ENCODE data around the gene STARD7.

The STARD7 gene

DNA sequence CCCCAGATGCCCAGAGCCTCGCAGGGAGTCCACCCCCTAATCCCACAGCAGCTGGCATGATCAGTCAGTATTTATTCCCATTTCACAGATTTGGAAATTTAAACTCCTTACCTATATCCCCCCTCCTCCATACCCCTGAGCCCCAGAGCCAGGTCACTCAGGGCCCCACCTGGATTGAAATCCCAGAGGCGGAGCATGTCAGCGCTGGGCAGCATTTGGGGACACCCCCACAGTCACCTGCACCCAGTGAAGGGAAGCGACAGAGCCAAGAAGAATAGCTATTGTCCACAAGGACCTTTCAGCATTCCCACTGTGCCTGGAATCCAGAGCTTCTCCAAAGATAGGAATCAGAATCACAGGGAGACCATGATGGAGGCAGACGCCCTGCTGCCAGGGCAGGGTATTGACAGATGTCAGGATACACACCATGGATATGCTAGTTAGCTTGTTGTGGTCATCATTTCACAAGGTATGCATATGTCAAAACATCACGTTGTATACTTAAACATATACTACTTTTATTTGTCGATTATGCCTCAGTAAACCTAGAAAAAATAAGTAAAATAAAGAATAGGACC, 69.4 kb downstream of the STARD7 start:
- H3K4me3 ChIP-seq (ENCODE audit: control insufficient read depth, low read depth, low read length) = no peak overlapping the region
- TF ChIP-seq, protein P1, sequence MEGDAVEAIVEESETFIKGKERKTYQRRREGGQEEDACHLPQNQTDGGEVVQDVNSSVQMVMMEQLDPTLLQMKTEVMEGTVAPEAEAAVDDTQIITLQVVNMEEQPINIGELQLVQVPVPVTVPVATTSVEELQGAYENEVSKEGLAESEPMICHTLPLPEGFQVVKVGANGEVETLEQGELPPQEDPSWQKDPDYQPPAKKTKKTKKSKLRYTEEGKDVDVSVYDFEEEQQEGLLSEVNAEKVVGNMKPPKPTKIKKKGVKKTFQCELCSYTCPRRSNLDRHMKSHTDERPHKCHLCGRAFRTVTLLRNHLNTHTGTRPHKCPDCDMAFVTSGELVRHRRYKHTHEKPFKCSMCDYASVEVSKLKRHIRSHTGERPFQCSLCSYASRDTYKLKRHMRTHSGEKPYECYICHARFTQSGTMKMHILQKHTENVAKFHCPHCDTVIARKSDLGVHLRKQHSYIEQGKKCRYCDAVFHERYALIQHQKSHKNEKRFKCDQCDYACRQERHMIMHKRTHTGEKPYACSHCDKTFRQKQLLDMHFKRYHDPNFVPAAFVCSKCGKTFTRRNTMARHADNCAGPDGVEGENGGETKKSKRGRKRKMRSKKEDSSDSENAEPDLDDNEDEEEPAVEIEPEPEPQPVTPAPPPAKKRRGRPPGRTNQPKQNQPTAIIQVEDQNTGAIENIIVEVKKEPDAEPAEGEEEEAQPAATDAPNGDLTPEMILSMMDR (conservative IDR thresholded peaks at IDR 0.05; ENCODE audit: control insufficient read depth, insufficient read depth, low read depth, low read length) = no peak
- no peak for DNase-seq (ENCODE audit: low read depth)

DNA sequence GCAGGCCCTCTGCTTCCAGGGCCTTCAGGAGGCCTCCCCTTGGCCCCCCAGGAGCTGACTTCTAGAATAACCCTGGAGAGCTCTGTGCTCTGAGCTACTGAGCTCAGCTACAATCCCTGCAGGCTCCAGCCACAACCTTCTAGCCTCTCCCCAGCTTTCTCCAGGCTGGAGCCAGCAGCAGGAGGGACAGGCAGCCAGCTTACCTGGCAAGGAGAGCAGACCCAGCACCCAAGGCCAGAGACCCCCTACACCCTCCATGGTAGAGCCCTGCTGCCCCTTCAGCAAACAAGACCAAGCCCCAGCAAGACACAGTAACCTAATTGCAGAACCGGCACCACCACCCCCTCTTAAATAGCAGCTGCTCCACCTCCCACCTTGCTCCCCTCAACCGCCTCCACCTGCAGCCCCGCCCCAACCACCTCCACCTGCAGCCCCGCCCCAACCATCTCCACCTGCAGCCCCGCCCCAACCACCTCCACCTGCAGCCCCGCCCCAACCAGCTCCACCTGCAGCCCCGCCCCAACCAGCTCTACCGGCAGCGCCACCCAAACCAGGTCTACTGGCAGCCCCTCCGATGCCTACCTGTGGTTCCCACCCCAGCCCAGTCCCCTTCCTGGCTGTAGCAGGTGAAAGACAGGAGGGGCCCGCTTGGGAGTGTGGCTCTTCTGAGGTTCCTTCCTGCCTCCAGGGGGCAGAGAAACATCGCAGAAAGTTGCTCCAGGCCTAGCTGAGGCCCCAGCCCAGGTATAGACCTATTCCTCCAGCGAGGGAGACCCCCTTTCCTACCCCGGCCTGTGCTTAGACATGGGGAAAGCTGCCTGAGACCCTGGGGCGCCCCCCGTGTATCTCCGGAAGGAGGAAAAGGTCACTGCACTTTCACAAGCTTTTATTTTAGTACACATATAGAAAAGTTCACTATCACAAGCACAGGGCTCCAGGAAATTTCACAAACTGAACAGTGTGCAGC, 70.2 kb downstream of the STARD7 start, which contains the start of gene ASTL:
Gene ASTL (minus strand): TSS at position 324 of the 967 bp plus-strand sequence. CDS start 66 bp downstream, at position 258.
- TF ChIP-seq, protein P1 (conservative IDR thresholded peaks at IDR 0.05; ENCODE audit: control insufficient read depth, insufficient read depth, low read depth, low read length) = peak; percentile 51
- peak; percentile 11 for DNase-seq (ENCODE audit: low read depth)
- H3K4me3 ChIP-seq (ENCODE audit: control insufficient read depth, low read depth, low read length) = no peak within 1 kb of the TSS

DNA sequence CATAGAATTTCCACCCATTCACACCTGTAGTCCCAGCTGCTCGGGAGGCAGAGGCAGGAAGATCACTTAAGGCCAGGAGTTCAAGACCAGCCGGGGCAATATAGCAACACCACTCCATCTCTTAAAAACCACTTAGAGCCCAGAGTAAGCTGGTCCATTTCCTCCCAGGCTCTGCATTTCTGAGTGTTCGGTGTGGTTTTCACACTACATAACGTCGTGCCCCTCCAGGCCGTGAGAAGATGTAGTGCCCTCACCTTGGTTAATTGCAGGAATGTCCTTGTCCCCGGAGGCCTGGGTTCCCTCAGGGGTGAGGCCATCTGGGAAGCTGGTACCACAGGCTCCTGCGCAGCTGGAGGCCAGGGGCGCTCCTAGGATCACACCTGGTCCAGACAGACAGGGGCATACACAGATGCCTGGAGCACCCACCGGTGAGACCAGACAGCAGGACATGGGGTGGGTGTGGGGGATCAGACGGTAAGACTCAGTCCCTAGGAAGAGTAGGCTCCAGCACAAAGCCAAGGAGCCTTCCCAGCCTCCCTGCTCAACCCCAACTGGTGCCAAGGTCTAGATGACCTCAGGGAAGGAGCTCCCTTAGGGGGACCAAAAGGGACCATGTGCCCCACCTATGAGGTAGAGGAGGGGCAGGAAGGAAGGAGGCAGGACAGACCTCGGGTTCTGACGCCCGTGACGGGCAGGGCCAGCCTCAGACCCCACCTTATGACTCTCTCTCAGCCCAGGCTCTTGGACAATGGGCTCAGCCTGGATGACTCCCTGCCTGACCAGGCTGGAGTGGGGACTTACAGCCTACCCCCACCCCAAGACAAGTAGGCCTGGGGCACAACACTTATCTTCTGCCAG, 71.1 kb downstream of the STARD7 start:
- no peak overlapping the region for H3K4me3 ChIP-seq (ENCODE audit: control insufficient read depth, low read depth, low read length)
- no peak for DNase-seq (ENCODE audit: low read depth)
- TF ChIP-seq, protein P1 (conservative IDR thresholded peaks at IDR 0.05; ENCODE audit: control insufficient read depth, insufficient read depth, low read depth, low read length) = no peak

DNA sequence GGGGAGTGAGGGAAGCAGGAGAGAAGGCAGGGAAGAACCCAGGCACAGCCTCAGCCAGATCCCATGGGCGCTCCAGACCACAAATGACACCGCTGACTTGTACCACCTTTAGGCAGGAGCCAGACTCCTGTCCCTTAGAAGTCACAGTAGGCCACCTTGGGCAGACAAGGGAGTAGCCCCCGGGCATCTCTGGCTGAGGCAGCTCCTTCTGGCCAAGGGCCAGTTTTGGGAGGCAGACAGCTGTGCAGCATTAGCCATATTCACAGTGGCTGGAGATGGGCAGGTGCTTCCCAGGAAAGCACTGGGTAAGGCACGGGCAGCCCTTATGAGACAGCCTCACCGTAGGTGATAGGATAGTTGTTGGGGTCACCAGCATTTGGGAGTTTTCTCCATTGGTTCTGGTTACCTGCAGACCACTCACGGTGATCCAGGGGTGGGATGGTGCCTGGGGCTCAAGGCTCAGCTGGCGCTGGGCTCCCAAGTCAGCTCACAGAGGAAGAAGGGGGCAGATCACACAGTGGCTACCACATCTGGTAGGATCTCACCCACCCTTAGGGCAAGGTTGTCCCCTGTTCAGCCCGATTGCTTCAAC, 72.4 kb downstream of the STARD7 start:
- TF ChIP-seq, protein P1 (conservative IDR thresholded peaks at IDR 0.05; ENCODE audit: control insufficient read depth, insufficient read depth, low read depth, low read length) = no peak
- no peak overlapping the region for H3K4me3 ChIP-seq (ENCODE audit: control insufficient read depth, low read depth, low read length)
- no peak for DNase-seq (ENCODE audit: low read depth)

DNA sequence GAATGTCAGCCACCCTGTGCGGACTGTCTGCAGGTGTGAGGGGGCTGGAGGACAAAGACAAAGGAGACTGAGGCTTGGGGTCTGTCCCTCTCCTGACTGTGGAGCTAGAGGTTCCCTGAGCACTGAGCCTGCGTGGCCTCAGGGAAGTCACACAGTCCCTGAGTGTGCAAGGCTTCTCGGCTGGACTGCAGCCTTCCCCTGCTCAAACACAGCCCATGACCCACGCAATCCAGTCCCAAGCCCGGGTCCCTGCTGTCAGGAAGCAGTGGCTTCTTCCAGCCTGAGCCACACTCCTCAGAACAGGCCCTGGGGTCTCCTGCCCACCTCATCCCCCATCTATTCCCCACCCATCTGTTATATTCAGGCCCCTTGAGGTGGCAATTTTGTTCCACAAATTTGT, 73.0 kb downstream of the STARD7 start:
- no peak overlapping the region for H3K4me3 ChIP-seq (ENCODE audit: control insufficient read depth, low read depth, low read length)
- DNase-seq (ENCODE audit: low read depth) = no peak
- TF ChIP-seq, protein P1 (conservative IDR thresholded peaks at IDR 0.05; ENCODE audit: control insufficient read depth, insufficient read depth, low read depth, low read length) = no peak

DNA sequence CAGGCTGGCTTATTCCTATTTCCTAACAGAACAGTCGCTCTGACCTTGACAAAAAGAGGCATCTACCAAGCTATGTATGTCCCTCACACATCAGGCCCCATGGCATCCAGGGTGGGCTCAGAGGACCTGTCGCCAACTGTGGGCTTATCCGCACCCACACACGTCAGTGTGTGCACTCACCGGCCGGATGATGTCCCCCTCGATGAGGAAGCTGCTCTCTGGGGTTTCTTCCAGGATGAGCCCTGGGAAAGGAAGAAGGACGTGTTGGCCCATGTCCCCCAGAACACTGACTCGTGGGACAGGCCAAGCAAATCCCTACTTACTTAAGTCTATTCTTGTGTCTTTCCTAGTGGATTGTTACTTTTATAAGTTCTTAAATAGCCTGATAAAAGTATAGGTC, 73.5 kb downstream of the STARD7 start:
- TF ChIP-seq, protein P1 (conservative IDR thresholded peaks at IDR 0.05; ENCODE audit: control insufficient read depth, insufficient read depth, low read depth, low read length) = no peak
- DNase-seq (ENCODE audit: low read depth) = no peak
- no peak overlapping the region for H3K4me3 ChIP-seq (ENCODE audit: control insufficient read depth, low read depth, low read length)
